GM18502 (cell line): ENCODE data around the gene SMIM7.
A peak's percentile ranks its signal among the peaks of the same experiment; 100 is the strongest.
"Not testable (repeated sequence)": the region's sequence is repeated elsewhere in the genome, so short reads cannot be mapped to it uniquely, and the experiment has no call there.

Source experiments
- ATAC-seq: cut with Tn5 transposase; IDR thresholded peaks from one replicate; pipeline ENCODE4 v1.9.1; 2021; ENCODE audit warnings: mild to moderate bottlenecking; ENCODE audit not compliant: unreplicated experiment, poor library complexity

SMIM7 gene

DNA sequence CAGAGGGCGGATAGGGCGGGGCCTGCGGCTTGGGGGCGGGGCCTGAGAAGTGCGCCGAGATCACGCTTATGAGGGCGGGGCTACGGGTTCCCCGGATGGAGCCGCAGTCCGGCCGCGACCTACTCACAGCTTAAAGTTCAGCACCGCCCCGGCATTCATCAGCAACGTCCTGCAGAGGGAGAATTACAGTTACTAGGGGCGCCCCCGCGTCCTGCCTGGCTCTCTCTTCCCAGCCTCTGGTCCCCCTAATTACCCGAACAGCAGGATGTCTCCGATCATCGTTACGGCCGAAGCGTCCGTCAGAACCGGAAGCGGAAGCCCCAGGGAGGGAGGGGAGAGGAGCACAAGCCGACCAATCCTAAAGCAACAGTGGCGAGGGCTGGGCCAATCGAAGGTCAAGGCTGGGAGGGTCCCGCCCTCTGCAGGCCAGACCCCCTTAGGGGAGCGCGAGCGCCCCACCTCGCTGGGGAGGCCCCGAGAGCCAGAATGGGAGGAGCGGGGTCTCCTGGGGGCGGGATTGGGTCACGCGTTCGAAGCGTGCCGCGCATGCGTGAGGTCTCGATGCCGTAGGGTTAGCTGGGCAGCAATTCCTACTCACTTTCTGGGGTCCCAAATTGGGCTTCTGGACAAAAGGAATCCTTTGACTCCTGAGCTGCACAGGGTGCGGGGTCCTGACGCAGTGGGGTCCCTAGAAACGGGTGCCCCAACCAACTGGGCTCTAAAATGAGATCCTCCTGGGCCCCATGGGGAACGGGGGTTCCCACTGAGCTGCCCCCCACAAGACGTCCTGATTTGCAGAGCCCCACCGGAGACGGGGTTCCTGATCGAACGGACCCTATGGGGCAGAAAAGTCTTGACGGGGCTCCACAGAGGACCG, at the start of gene SMIM7:
SMIM7 (minus strand) TSS at position 313 of the 877 bp plus-strand sequence; CDS start at position 279, 34 bp downstream.
- peak; percentile 90 for ATAC-seq

- ATAC-seq = no peak
These were observed 43.7 kb upstream of the SMIM7 start for GRCh38 chr19:16703677-16704076.

GRCh38 chr19:16702123-16702522, 42.2 kb upstream of the SMIM7 start:
- no peak for ATAC-seq

GRCh38 chr19:16698914-16699313, 39.0 kb upstream of the SMIM7 start:
- no peak for ATAC-seq

DNA sequence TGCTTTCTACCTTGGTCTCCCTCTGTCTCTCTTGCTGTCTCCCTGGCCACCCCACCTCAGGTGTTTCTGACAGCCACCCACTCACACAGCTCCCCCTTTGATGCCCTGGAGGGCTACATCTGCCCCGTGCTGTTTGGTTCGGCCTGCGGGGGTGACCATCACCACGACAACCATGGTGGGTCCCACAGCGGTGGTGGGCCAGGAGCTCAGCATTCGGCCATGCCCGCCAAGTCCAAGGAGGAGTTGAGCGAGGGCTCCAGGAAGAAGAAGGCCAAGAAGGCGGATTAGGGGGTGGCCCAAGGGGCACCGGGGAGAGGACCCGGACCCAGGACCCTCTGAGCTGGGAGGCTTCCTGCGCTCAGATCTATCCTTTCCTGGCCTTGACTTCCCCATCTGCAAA, 28.1 kb upstream of the SMIM7 start:
- no peak for ATAC-seq

GRCh38 chr19:16684216-16684615, 24.3 kb upstream of the SMIM7 start:
- ATAC-seq = no peak

- no peak for ATAC-seq
These were observed 22.6 kb upstream of the SMIM7 start for GRCh38 chr19:16682539-16682938.

- no peak for ATAC-seq
These were observed 19.9 kb upstream of the SMIM7 start for GRCh38 chr19:16679811-16680210.

- ATAC-seq = no peak
These were observed 18.6 kb upstream of the SMIM7 start for GRCh38 chr19:16678498-16678897.

DNA sequence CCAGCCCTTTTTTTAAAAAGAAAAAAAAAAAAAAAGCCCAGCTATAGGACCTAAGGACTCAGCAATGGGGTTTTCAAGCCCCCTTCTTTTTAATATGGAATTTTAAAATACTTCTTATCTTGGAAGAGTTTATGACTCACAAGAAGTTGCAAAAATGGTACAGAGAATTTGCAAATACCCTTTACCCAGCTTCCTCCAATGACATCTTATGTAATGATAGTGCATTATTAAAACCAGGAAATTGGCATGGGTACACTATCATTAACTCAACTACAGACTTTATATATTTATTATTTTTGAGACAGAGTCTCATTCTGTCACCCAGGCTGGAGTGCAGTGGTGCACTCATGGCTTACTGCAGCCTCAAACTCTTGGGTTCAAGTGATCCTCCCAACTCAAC, 17.1 kb upstream of the SMIM7 start:
- ATAC-seq = no peak

DNA sequence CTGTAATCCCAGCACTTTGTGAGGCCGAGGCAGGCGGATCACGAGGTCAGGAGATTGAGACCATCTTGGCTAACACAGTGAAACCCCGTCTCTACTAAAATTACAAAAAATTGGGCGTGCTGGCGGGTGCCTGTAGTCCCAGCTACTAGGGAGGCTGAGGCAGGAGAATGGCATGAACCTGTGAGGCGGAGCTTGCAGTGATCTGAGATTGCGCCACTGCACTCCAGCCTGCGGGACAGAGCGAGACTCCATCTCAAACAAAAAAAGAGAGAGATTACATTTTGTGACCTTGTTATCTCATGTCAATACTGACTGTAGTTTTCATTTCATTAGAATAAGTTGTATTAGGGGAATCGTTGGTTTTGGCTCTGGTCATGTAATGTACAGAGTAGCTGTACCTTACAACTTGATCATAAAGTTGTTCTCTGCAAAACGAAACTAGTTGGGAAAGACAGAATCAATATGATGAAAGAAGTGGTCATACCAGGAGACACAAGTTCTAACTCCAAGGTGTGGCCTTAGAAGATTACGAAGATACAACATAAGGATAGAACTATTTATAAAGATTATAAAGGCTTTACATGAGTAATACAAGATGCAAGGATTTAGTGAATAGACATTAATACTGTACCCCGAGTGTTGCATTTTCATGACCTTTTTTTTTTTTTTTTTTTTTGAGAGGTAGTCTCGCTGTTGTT, 16.3 kb upstream of the SMIM7 start:
- ATAC-seq = no peak

DNA sequence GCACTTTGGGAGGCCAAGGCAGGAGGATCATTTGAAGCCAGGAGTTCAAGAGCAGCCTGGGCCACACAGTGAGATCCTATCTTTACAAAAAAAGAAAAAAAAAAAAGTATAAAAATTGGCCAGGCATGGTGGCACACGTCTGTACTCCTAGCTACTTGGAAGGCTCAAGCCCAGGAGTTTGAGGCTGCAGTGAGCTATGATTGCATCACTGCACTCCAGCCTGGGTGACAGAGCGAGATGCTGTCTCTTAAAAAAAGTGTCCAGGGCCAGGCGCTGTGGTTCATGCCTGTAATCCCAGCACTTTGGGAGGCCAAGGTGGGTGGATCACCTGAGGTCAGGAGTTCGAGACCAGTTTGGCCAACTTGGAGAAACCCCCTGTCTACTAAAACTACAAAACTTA, 13.9 kb upstream of the SMIM7 start:
- ATAC-seq = not testable (repeated sequence)

DNA sequence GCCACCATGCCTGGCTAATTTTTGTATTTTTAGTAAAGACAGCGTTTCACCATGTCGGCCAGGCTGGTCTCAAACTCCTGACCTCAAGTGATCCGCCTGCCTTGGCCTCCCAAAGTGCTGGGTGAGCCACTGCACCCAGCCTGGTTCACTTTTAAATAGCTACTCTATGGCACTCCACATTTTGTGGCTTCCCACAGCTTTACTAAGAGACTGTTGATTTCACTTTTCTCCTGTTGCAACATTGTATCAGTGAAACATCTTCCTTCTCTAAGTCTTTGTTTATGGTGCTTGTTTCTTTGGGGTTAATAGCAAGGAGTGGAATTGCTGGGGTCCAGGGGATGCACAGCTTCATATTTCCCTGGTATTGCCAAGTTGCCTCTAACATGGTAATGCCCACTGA, 13.3 kb upstream of the SMIM7 start:
- no peak for ATAC-seq

- no peak for ATAC-seq
These were observed 11.8 kb upstream of the SMIM7 start for GRCh38 chr19:16671652-16672274.

DNA sequence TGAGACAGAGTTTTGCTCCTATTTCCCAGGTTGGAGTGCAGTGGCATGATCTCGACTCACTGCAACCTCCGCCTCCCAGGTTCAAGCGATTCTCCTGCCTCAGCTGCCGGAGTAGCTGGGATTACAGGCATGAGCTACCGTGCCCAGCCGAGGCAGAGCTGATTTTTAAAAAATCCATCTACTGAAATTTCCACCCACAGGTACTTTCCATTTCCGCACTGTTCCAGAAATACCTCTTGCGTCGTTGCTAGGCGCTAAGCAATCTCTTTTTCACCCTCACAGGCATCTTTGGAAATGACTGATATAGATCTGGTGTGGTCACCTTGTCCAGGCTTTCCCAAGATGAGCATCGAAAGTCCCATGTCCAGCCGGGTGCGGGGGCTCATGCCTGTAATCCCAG, 10.3 kb upstream of the SMIM7 start:
- ATAC-seq = no peak

GRCh38 chr19:16668702-16669101, 8.8 kb upstream of the SMIM7 start:
- not testable (repeated sequence) for ATAC-seq

DNA sequence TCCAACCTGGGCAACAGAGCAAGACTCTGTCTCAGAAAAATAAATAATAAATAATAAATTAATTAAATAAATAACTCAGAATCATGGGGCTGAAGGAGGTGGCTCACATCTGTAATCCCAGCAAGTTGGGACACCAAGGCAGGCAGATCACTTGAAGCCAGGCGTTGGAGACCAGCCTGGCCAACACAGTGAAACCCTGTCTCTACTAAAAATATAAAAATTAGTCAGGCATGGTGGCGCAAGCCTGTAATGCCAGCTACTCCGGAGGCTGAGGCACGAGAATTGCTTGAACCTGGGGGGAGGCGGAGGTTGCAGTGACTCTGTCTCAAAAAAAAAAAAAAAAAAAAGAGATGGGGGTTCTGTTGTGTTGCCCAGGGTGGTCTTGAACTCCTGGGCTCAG, 8.2 kb upstream of the SMIM7 start:
- no peak for ATAC-seq

- ATAC-seq = no peak
These were observed 1.6 kb upstream of the SMIM7 start for GRCh38 chr19:16661480-16662034.

DNA sequence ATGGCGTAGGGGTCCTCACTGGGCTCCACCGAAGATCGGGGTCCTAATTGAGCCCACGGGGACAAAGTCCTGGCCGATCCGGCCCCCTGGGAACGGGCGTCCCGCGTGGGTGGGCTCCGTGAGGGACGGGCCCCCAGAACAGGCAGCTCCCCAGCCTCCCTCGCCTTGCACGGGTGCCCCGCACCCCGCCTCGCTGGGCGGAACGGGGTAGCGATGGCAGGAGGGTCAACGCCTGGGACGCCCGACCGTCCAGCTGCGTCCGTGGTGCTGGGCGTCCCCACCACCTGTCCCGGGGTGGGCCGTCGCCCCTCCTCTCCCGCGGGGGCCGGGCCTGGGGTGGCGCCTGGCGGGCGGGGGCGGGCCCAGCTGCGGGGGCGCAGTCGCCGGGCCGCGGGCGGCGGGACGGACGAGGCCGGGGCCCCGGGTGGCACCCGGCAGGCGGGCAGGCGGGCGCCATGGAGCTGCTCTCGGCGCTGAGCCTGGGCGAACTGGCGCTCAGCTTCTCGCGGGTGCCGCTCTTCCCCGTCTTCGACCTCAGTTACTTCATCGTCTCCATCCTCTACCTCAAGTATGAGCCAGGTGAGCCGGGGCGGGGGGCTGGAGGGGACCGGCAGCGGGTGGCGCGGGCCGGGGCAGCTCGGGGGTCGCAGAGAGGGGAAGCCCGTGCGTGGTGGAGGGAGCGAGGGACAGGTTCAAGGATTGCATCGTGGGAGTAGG, 977 bp upstream of the SMIM7 start, which contains the start of gene TMEM38A:
TMEM38A (plus strand) TSS at position 377 of the 717 bp plus-strand sequence; CDS start at position 456, 79 bp downstream.
- ATAC-seq = no peak

DNA sequence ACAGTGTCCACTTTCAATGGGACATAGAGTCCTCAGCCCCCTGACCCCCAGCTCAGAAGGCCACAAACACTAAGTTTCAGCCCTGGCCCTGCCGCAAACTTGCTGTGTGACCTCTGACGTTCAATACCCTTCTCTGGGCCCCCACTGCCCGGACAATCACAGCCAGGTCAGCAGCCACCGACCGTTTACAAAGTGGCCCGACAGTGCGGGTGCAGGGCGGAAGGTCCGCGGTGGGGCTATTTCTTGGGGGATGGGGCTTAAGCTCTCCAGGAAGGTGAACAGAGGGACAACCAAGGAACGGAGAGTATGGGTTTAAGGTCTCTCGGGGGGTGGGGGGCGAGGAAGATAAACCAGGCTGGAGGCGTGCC, 496 bp downstream of the SMIM7 start:
- ATAC-seq = no peak
